Tibial artery (tissue), 4 donors: Measurements from ENCODE around the gene NFATC2IP.

Experiments
- DNase-seq, 2 donors: peaks; one replicate each; pipeline ENCODE4 v3.0.0-alpha.2; 2019
- H3K27ac ChIP-seq, 2 donors: fragments of 200-600 bp; sonication (generic) in 1 of 2; 1 replicate in 1 of 2; 2 replicates in 1 of 2; pipeline ENCODE4 v1.5.1; 2018 to 2019; ENCODE audit warnings: mild to moderate bottlenecking in 1 of 2
- H3K27me3 ChIP-seq, 2 donors: fragments of 200-600 bp; sonication (generic) in 1 of 2; one replicate each; pipeline versions ENCODE4 v1.5.1 to v1.6.0; 2016 to 2019
- H3K36me3 ChIP-seq, 3 donors: fragments of 200-600 bp; sonication (generic) in 2 of 3; one replicate each; pipeline ENCODE4 v1.5.1; 2016 to 2019; ENCODE audit warnings: mild to moderate bottlenecking in 2 of 3
- H3K4me1 ChIP-seq, 4 donors: fragments of 200-600 bp; sonication (generic) in 2 of 4; 1 replicate in 3 of 4; 2 replicates in 1 of 4; pipeline ENCODE4 v1.5.1; 2016 to 2019
- H3K4me3 ChIP-seq, 2 donors: fragments of 200-600 bp; sonication (generic) in 1 of 2; 1 replicate in 1 of 2; 2 replicates in 1 of 2; pipeline ENCODE4 v1.5.1; 2018 to 2019; ENCODE audit warnings: mild to moderate bottlenecking in 2 of 2
- H3K9me3 ChIP-seq, 3 donors: fragments of 200-600 bp; sonication (generic) in 1 of 3; one replicate each; pipeline ENCODE4 v1.5.1; 2016 to 2019
- CTCF ChIP-seq, 2 experiments: fragments of 200-600 bp in 1 of 2; fragments of 450-650 bp in 1 of 2; IDR thresholded peaks; one replicate each; pipeline ENCODE4 v1.5.1; 2017 to 2019; ENCODE audit warnings: antibody characterized with exemption in 2 of 2, mild to moderate bottlenecking in 1 of 2, moderate library complexity in 1 of 2
- intact Hi-C: fragments of 100-400 bp; cut with DNase I; formaldehyde crosslinking; loops from one replicate; pipeline ENCODE4 v1.15.0; 2023; ENCODE audit warnings: low total_unique reads

NFATC2IP gene

DNA sequence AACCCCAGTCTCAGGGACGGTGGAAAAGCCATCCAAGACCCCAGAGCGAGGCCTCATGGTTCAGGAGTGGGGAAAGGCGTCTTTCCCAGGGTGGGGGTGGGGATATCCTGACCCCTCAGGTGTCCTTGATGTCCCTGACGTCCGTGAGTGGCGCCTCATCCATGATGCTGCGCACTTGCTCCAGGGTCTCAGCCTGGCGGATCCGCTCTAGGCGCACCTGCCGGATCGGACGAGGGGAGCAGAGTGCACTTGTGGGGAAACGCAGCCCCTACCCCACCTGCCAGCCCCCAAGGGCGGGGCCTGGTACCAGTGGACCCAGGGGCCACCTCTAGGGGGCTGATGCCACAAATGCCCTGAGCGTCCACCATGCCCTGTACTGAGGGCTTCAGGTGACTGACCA is 45.9 kb upstream of the NFATC2IP start:
- no peak for TF ChIP-seq CTCF (IDR thresholded peaks at IDR 0.05)
- Histone ChIP-seq H3K36me3 (peaks cover 9 to 64% (median 33%) of the 10 kb centered on the region in 3 donors), H3K4me1 (no peaks in the 10 kb centered on the region), H3K27ac (no peak overlapping the region), H3K4me3 (no peak overlapping the region), H3K9me3 (no peaks in the 10 kb centered on the region), H3K27me3 (no peaks in the 10 kb centered on the region)
- intact Hi-C loops, result no loop called here
- DNase-seq, result no peak

- no peak for DNase-seq
- peaks cover 9 to 68% (median 33%) of the 10 kb centered on the region in 3 donors for H3K36me3 ChIP-seq
- no peak overlapping the region for H3K4me3 ChIP-seq
- H3K27ac ChIP-seq, result no peak overlapping the region
- intact Hi-C loops, result no loop called here
- H3K27me3 ChIP-seq, result no peaks in the 10 kb centered on the region
- TF ChIP-seq CTCF (IDR thresholded peaks at IDR 0.05), result no peak
- no peaks in the 10 kb centered on the region for H3K9me3 ChIP-seq
- no peaks in the 10 kb centered on the region for H3K4me1 ChIP-seq
Observed at GRCh38 chr16:28905229-28905754, 45.4 kb upstream of the NFATC2IP start.

- no peak for DNase-seq
- peaks cover 9 to 74% (median 37%) of the 10 kb centered on the region in 3 donors for H3K36me3 ChIP-seq
- intact Hi-C loops, result no loop called here
Observed at GRCh38 chr16:28905800-28906372, 44.9 kb upstream of the NFATC2IP start.

DNA sequence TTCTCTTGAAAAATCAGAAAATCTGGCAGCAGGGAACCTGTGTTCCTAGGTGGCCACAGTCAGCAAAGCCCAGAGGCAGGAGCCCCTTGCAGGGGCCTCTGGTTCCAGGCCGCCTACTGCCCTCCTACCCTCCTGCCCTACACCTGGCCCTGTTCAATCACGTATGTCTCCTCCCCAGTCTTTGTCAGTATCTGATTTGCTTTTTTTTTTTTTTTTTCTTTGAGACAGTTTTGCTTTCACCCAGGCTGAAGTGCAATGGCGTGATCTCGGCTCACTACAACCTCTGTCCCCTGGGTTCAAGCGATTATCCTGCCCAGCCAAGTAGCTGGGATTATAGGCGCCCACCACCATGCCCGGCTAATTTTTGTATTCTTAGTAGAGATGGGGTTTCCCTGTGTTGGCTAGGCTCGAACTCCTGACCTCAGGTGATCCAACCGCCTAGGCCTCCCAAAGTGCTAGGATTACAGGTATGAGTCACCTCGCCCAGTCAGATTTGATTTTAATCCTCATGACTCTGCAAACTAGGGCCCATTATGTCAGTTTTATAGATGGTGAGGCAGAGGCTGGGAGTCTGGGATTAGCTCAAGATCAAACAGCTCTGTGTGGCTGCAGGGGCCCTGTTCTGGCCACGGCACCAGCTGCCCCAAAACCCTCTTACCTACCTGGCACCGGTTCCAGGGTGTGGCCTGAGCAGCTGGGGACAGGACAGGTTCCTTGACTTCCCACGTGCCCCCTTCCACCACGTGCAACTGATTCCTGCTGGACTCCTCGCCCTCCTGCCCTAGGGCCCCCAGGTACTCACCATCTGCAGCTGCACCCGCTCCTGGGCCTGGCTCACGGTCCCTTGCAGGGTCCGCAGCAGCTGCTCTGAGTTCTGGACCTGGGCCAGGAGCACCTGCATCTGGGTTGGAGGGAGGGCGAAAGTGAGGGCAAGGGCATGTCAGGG is 40.4 kb upstream of the NFATC2IP start:
- Histone ChIP-seq H3K36me3 (peaks cover 18 to 81% (median 45%) of the 10 kb centered on the region in 3 donors), H3K9me3 (no peaks in the 10 kb centered on the region), H3K27ac (no peak overlapping the region), H3K4me3 (no peak overlapping the region), H3K4me1 (no peaks in the 10 kb centered on the region), H3K27me3 (no peaks in the 10 kb centered on the region)
- intact Hi-C loops, result loop anchor here (10.0 kb wide), 1 partner anchor 64 kb away; the partner anchor contains the start of gene SPNS1
- TF ChIP-seq CTCF (IDR thresholded peaks at IDR 0.05), result no peak
- DNase-seq, result no peak

More at GRCh38 chr16:28905800-28906372, 44.9 kb upstream of the NFATC2IP start:
- H3K27me3 ChIP-seq, result no peaks in the 10 kb centered on the region
- H3K27ac ChIP-seq, result no peak overlapping the region
- no peaks in the 10 kb centered on the region for H3K9me3 ChIP-seq
- H3K4me1 ChIP-seq, result no peaks in the 10 kb centered on the region
- H3K4me3 ChIP-seq, result no peak overlapping the region
- no peak for TF ChIP-seq CTCF (IDR thresholded peaks at IDR 0.05)

DNA sequence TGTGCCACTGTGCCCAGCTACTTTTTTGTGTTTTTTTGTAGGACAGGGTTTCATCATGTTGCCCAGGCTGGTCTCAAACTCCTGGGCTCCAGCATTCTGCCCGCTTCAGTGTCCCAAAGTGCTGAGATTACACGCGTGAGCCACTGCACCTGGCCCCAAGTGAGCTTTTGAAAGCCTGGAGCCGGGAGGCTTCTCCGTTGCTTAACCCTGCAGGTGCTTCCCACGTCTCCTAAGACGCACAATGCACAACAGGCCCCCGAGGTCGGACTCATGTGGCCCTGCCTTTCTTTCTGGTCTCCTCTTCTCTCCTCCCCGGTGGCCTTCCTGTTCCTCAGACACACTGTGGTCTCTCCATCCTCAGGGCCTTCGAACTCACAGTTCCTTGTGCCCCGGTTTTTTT is 38.2 kb upstream of the NFATC2IP start:
- Histone ChIP-seq H3K4me1 (no peaks in the 10 kb centered on the region), H3K27me3 (no peaks in the 10 kb centered on the region), H3K4me3 (no peak overlapping the region), H3K27ac (no peak overlapping the region), H3K36me3 (peaks cover 18 to 83% (median 37%) of the 10 kb centered on the region in 3 donors), H3K9me3 (no peaks in the 10 kb centered on the region)
- TF ChIP-seq CTCF (IDR thresholded peaks at IDR 0.05), result no peak
- no peak for DNase-seq
- intact Hi-C loops, result loop anchor here (10.0 kb wide), 1 partner anchor 62 kb away; the partner anchor contains the start of gene SPNS1
